Dermis blood vessel endothelial cell (primary cell): ENCODE results near the gene KCNMA1. TPM values are rescaled to one million over a fixed set of nuclear protein-coding genes. Genes with fewer than 3 reads are reported as not detected.

Source experiments
- DNase-seq: peaks from one replicate; pipeline ENCODE4 v3.0.0; 2010
- total RNA-seq: library from RNA; depleted of rRNA; stranded (reverse); fragments of >200 nt; gene quantifications from 2 replicates; pipeline ENCODE4 v1.2.3, GENCODE V29; 2014

The KCNMA1 gene
- total RNA-seq, 1 donor from 2014 or later = under 0.01 TPM

- DNase-seq = no peak
Observed at GRCh38 chr10:77631241-77631640, 6.4 kb downstream of the KCNMA1 start.

- DNase-seq = no peak
Observed at GRCh38 chr10:77630507-77630848, 7.1 kb downstream of the KCNMA1 start.

GRCh38 chr10:77629775-77630506 lies 7.7 kb downstream of the KCNMA1 start:
- no peak for DNase-seq

GRCh38 chr10:77628906-77629730 lies 8.5 kb downstream of the KCNMA1 start:
- DNase-seq = peak; percentile 49

- DNase-seq = peak; percentile 21
Observed at GRCh38 chr10:77626266-77626935, 11.2 kb downstream of the KCNMA1 start.

- no peak for DNase-seq
Observed at GRCh38 chr10:77625379-77625778, 12.2 kb downstream of the KCNMA1 start.

- DNase-seq = no peak
Observed at GRCh38 chr10:77622889-77623291, 14.7 kb downstream of the KCNMA1 start.

- peak; percentile 32 for DNase-seq
Observed at GRCh38 chr10:77620731-77621130, 16.9 kb downstream of the KCNMA1 start.

- DNase-seq = no peak
Observed at GRCh38 chr10:77619964-77620703, 17.5 kb downstream of the KCNMA1 start.

- no peak for DNase-seq
Observed at GRCh38 chr10:77618117-77618516, 19.5 kb downstream of the KCNMA1 start.

- DNase-seq = no peak
Observed at GRCh38 chr10:77616766-77617165, 20.8 kb downstream of the KCNMA1 start.

GRCh38 chr10:77614778-77615625 lies 22.6 kb downstream of the KCNMA1 start:
- DNase-seq = no peak

GRCh38 chr10:77613476-77614130 lies 24.0 kb downstream of the KCNMA1 start:
- DNase-seq = no peak

- DNase-seq = no peak
Observed at GRCh38 chr10:77611670-77612069, 25.9 kb downstream of the KCNMA1 start.

- no peak for DNase-seq
Observed at GRCh38 chr10:77611221-77611620, 26.4 kb downstream of the KCNMA1 start.

GRCh38 chr10:77609781-77610272 lies 27.8 kb downstream of the KCNMA1 start:
- no peak for DNase-seq

- no peak for DNase-seq
Observed at GRCh38 chr10:77608281-77608680, 29.3 kb downstream of the KCNMA1 start.

GRCh38 chr10:77606751-77607150 lies 30.9 kb downstream of the KCNMA1 start:
- no peak for DNase-seq

- DNase-seq = no peak
Observed at GRCh38 chr10:77605466-77605865, 32.1 kb downstream of the KCNMA1 start.

GRCh38 chr10:77604941-77605351 lies 32.7 kb downstream of the KCNMA1 start:
- no peak for DNase-seq

GRCh38 chr10:77604063-77604462 lies 33.5 kb downstream of the KCNMA1 start:
- no peak for DNase-seq
